ENCODE results near the gene TAF3.

TAF3 gene

GRCh38 chr10:8032558-8032957, 214.3 kb downstream of the TAF3 start:
- no peaks in the 10 kb centered on the region for H3K36me3 ChIP-seq
- H3K4me3 ChIP-seq (ENCODE audit: low read depth in 1 of 2, low read length in 1 of 2): no peak overlapping the region
- H3K27ac ChIP-seq: no peak overlapping the region
- peaks cover 93% of the 10 kb centered on the region for H3K27me3 ChIP-seq
- no peaks in the 10 kb centered on the region for H3K9me3 ChIP-seq
- TF ChIP-seq CTCF (IDR thresholded peaks at IDR 0.05): no peak
- H3K4me1 ChIP-seq (ENCODE audit: control insufficient read depth in 1 of 2, insufficient read depth in 1 of 2, low read depth in 1 of 2, low read length in 1 of 2): no peaks in the 10 kb centered on the region

GRCh38 chr10:8033812-8034465, 215.6 kb downstream of the TAF3 start:
- Histone ChIP-seq H3K27ac (no peak overlapping the region), H3K4me3 (ENCODE audit: low read depth in 1 of 2, low read length in 1 of 2) (no peak overlapping the region), H3K27me3 (peaks cover 100% of the 10 kb centered on the region), H3K36me3 (no peaks in the 10 kb centered on the region), H3K4me1 (ENCODE audit: control insufficient read depth in 1 of 2, insufficient read depth in 1 of 2, low read depth in 1 of 2, low read length in 1 of 2) (no peaks in the 10 kb centered on the region), H3K9me3 (no peaks in the 10 kb centered on the region)
- TF ChIP-seq CTCF (IDR thresholded peaks at IDR 0.05): no peak

DNA sequence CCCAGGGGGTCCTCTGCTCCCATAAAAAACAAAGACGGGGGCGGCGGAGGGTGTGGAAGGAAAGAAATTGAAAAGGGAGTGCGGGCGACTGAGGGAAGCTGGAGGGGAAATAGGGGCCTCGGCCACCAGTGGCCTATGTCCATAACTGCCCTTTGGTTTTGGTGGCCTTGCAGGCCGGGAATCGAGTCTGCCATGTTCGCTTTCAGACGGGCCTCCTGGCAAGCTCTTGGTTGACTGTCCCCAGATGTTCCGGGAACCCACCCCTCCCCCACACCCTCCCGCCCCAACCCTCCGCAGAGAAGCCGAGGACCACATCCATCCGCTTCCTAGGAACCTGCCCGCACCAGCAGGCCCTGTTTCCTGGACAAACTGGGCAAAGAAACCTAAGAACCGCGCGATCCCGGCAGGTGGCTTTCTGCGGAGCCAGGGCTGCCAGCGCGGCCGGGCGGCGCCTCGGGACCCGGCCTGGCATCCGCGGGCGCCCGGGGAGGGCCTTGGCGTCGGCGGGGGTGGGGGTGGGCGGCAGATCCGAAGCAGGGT, 216.2 kb downstream of the TAF3 start:
- Histone ChIP-seq H3K9me3 (no peaks in the 10 kb centered on the region), H3K4me3 (ENCODE audit: low read depth in 1 of 2, low read length in 1 of 2) (no peak overlapping the region), H3K27ac (no peak overlapping the region), H3K27me3 (peaks cover 100% of the 10 kb centered on the region), H3K4me1 (ENCODE audit: control insufficient read depth in 1 of 2, insufficient read depth in 1 of 2, low read depth in 1 of 2, low read length in 1 of 2) (no peaks in the 10 kb centered on the region), H3K36me3 (no peaks in the 10 kb centered on the region)
- no peak for TF ChIP-seq CTCF (IDR thresholded peaks at IDR 0.05)

- Histone ChIP-seq H3K27me3 (peaks cover 100% of the 10 kb centered on the region), H3K27ac (no peak overlapping the region), H3K36me3 (no peaks in the 10 kb centered on the region), H3K4me3 (ENCODE audit: low read depth in 1 of 2, low read length in 1 of 2) (no peak overlapping the region), H3K4me1 (ENCODE audit: control insufficient read depth in 1 of 2, insufficient read depth in 1 of 2, low read depth in 1 of 2, low read length in 1 of 2) (no peaks in the 10 kb centered on the region), H3K9me3 (no peaks in the 10 kb centered on the region)
- no peak for TF ChIP-seq CTCF (IDR thresholded peaks at IDR 0.05)
Measured at GRCh38 chr10:8035006-8035640, 216.8 kb downstream of the TAF3 start.

DNA sequence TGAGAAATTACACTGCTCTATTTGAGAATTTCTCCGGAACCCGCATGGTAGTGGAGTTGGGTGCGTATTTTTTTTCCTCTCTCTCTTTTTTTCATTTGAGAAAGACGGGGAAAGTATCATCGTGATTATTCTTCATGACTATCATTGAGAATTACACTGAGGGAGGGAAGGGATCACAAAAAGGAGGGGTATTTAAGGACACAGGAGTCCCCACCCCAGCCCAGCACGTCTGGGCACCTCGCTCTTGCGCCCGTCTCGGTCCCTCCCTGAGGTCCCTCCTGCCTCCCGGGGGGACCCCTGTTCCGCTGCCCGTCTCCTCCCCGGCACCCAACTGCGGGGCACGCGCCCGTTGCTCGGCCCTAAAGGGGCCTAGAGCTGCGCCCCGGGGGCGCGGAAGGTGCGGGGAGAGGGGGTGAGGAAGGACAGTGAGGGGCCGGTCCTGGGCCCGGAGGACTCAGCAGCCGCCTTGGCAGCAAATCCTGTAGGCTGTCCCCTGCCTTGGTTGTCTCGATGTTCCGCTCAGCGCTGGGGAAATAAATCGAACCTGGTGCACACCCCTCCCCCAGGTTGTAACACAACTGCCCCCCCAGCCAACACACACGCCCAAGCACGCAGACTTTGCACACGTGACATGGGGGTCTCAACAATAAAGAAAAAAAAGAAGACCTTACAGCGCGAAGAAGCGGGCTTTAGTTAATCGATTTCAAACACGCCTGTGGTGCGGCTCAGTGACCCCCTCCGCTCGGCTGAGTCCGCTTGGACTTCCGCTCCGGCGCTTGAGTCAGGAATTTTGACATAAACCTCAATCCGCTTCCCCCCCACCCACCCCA, 217.6 kb downstream of the TAF3 start:
- no peak for TF ChIP-seq CTCF (IDR thresholded peaks at IDR 0.05)

More for the DNA sequence above, 217.6 kb downstream of the TAF3 start:
- no peak overlapping the region for H3K4me3 ChIP-seq (ENCODE audit: low read depth in 1 of 2, low read length in 1 of 2)
- H3K9me3 ChIP-seq: no peaks in the 10 kb centered on the region
- H3K27ac ChIP-seq: no peak overlapping the region
- no peaks in the 10 kb centered on the region for H3K36me3 ChIP-seq
- H3K4me1 ChIP-seq (ENCODE audit: control insufficient read depth in 1 of 2, insufficient read depth in 1 of 2, low read depth in 1 of 2, low read length in 1 of 2): no peaks in the 10 kb centered on the region
- H3K27me3 ChIP-seq: peaks cover 100% of the 10 kb centered on the region
